22Rv1 (cell line): ENCODE data around the gene ADORA1.

ENCODE experiments used
- ZFX ChIP-seq: fragments of 450-650 bp; IDR thresholded peaks from 2 replicates; pipeline ENCODE4 v1.6.1; 2017; ENCODE audit warnings: antibody characterized with exemption, borderline replicate concordance
- TF ChIP-seq, protein P1 (sequence below): fragments of 450-650 bp; IDR thresholded peaks from 2 replicates; pipeline ENCODE4 v1.5.1; 2017; ENCODE audit warnings: mild to moderate bottlenecking

GRCh38 chr1:203175237-203175826, 47.8 kb downstream of the ADORA1 start, which contains the start of gene MYBPH:
- TF ChIP-seq, protein P1, sequence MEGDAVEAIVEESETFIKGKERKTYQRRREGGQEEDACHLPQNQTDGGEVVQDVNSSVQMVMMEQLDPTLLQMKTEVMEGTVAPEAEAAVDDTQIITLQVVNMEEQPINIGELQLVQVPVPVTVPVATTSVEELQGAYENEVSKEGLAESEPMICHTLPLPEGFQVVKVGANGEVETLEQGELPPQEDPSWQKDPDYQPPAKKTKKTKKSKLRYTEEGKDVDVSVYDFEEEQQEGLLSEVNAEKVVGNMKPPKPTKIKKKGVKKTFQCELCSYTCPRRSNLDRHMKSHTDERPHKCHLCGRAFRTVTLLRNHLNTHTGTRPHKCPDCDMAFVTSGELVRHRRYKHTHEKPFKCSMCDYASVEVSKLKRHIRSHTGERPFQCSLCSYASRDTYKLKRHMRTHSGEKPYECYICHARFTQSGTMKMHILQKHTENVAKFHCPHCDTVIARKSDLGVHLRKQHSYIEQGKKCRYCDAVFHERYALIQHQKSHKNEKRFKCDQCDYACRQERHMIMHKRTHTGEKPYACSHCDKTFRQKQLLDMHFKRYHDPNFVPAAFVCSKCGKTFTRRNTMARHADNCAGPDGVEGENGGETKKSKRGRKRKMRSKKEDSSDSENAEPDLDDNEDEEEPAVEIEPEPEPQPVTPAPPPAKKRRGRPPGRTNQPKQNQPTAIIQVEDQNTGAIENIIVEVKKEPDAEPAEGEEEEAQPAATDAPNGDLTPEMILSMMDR = no peak
- TF ChIP-seq ZFX = no peak
